ENCODE measurements around the gene FAM181A.

DNA sequence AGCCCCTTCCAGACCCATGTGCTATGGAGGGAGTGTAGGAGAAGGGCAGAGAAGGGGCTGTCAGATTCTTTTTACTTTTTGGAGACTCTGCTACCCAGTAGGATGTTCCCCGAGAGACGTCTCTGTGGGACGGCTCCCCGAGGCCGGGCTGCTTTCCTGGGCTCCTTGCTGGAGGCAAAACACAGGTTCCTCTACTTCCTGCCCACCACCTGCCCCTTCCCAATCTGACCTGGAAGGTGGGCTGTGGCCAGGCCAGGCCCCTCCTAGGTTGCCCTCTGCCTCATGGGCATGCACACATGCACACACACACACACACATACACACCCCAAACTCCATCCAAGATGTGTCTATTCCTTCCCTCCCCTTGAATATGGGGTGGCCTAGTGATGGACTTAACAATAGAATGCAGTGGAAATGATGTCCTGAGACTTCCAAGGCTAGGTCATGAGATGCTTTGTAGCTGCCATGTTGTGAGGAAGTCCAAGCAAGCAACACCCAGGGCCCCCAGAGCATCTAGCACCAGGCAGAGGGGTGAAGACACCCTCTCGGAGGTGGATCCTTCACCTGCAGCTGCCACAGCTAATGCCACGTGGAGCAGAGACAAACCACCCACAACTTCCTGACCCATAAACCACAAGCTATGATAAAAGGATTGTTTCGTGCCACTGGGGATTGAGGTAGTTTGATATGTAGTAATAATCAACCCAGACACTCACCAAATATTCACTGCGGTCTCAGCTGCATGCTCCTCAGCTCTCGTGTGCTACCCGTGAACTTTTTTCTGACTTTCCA is 50.8 kb downstream of the FAM181A start:
- TF ChIP-seq EZH2 (IDR thresholded peaks at IDR 0.05; ENCODE audit: insufficient read depth, poor library complexity, severe bottlenecking) (no peak), EZH2phosphoT487 (IDR thresholded peaks at IDR 0.05; ENCODE audit: insufficient read depth, low read depth) (no peak)
